Ammon's horn (tissue), 1 donor: ENCODE data around the gene PPP2R2C.
A peak's percentile ranks its signal among the peaks of the same experiment; 100 is the strongest.

ENCODE experiments used
- DNase-seq: peaks from one replicate; pipeline ENCODE4 v3.0.0-alpha.2; 2016; ENCODE audit warnings: low spot score

PPP2R2C gene

DNA sequence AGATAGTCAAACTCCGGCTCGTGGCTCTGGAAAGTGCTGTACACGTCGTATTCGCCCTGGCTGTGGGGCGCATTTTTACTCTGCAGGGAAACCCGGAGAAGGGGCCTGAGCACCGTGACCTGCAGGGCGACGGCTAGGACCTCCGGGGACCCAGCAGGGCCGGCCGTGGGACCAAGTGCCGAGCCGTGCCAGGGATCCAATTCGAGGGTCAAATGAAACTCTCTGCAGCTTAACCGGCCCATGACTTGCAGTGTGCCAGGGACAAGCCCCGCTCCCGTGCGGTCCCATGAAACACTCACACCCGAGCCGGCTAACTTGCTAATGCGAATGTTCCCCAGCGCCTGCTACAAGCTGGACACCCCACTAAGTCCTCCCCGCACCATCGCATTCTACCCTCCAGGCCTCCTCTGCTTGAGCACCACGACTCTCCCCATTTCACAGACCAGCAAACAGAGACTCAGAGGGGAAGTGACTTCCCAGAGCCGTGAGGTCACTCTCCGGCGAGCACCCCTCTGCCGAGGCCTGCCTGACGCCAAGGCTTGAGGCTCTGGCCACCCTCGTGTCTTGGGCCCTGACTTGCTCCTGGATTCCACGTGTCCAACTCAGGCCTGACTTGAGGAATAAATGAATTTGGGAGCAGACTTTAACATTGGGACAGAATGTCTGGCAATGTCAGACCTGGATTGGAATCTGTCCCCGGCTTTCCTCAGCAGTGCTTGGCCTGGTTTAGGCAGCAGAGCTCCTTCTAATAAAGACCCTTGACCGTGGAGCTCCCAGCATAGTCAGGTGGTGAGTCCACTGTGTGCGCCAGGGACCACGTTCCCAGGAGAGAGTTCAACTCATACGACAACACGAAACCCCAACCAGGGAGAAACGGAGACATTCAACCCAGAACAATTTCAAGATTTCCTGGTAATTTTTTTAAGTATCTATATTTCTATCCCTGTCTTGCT, 93.6 kb downstream of the PPP2R2C start:
- no peak for DNase-seq

GRCh38 chr4:6377626-6378492, 94.6 kb downstream of the PPP2R2C start:
- no peak for DNase-seq

- DNase-seq: no peak
Observed at GRCh38 chr4:6375620-6376295, 96.7 kb downstream of the PPP2R2C start.

- DNase-seq: no peak
Observed at GRCh38 chr4:6374575-6374974, 97.8 kb downstream of the PPP2R2C start.

DNA sequence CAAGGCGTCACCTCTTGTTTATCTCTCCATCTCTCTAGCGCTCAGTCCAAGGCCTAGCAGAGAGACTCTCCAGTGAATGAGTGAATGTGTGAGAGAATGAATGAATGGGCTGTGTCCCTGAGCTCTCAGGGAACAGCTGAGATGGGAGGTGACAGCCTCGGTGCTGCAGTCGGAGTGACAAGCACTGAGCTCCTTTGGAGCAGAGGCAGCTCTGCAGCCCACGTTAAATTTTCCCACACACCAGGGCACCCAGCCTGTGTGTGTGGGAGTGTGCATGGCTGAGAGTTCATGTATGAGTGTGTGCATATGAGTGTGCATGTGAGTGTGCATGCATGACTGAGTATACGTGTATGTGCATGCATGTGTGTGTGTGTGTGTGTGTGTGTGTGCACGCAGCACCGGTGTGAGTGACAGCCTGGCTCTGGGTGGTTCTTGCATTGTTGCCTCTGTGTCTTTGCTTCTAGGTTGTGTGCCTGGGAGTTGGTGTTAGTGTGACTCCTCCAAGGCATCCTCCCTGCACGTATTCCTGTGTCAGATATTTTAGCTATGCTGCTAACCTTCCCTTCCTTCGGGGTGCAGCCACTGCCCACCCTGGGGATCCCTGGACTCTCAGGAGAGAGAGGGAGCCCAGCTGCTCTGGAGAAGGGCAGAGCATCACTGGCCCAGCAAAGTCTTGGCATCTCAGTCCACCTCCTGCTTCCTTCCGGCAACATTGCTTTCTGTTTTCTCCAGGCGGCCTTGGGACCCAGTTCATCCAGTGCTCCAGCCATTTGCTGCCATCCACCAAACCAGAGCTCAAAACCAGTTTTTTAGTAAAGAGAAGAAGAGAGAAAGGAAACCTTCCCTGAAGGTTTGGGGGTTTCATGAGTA, 98.6 kb downstream of the PPP2R2C start:
- DNase-seq: peak; percentile 68

DNA sequence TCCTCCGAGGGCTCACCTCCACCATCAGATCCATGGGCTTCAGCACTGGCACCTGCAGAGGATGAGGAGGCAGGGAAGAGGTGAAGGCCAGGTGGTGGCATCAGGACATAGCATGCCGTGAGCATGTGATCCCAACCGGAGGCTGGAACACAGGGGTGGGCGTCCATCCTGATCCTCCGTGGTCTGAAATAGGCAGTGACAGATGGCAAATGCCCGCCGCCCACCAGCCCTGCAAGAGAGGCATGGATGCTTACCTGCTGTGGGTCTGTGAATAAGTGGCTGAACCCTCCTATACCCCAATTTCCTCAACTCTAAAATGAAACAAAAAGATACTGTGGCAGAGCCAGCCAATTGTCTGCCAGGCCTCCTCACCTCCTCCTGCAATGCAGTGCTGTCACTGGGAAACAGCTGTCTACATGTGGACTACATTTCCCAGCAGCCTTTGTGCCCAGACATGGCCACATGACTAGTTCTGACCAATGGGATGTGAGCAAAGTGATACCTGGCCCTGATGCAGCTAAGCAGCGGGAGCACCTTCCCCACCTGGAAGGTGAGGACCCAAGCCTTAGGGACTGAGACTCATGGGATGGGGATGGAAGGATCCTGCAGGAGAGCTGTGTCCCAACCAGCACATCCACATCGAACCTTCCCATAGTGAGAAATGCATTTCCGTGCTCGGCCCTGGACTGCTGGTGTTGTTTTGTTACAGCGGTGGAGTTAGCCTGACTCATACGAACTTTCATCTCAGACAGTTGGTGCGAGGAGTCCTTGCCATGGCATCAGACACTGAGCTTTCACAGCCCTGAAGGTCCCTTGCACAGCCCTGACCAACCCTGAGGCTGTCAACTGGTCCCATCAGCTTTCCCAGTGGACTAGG, 99.5 kb downstream of the PPP2R2C start:
- peak; percentile 50 for DNase-seq

- no peak for DNase-seq
Observed at GRCh38 chr4:6371812-6372211, 100.6 kb downstream of the PPP2R2C start.

GRCh38 chr4:6371271-6371670, 101.1 kb downstream of the PPP2R2C start:
- DNase-seq: no peak

GRCh38 chr4:6369924-6370645, 102.3 kb downstream of the PPP2R2C start:
- DNase-seq: no peak

DNA sequence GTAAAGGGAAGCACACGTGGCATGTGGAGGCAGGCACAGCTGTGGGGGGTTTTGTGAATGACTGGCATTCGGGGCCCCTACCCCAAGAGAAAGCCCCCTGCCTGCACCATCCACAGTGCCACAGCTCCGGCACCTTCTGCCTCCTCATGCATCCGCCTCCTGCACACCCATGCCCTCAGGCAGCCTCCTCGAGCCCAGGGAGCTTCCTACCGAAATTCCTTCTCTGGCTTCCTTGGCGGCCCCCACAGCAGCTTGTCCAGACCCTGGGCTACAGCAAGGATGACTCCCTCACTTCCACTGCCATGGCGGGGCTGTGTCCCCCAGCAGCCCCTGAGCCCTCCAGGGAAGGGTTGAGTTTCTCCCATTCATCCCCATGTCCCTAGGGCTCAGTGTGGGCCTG, 102.9 kb downstream of the PPP2R2C start:
- DNase-seq: no peak

DNA sequence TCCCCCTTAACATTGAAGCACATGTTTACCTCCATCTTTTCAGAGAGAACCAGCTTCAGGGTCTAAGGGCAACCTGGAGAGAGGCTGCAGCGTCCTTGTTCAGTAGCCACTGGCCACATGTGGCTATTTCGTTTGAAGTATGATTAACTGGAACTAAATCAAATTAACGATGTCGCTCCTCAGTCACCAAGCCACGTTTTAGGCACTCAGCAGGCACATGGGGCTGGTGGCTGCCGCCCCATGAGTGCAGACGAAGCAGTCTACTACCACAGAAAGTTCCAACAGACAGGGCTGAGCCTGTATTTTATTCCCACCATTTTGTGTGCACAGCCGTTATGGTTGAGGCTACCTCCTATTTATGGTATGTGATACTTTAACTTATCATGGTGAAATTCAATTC, 103.4 kb downstream of the PPP2R2C start:
- no peak for DNase-seq

- DNase-seq: no peak
Observed at GRCh38 chr4:6368601-6369000, 103.8 kb downstream of the PPP2R2C start.

GRCh38 chr4:6368096-6368495, 104.3 kb downstream of the PPP2R2C start:
- DNase-seq: no peak

DNA sequence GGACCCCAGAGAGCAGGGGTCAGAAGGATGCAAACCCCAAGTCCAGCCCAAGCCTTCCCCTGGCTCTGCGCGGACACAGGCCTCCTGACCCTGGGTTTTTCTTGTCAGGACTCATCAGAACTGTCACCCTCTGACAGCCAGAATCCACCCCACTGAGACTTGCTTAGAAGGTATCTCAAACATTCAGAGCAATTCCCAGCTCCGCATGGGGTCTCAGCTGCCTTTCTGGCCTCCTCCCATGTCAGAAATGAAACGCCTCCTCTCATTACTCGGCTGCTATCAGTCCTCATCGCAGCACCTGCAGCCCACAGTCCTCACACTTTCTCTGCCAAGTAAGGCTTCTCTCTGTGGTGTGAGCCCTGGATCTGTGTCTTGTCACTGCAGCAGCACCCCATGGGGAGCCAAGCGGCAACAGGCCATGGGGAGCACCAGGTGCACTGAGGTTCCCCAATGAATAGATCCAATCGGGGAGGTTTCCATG, 105.0 kb downstream of the PPP2R2C start:
- DNase-seq: no peak

DNA sequence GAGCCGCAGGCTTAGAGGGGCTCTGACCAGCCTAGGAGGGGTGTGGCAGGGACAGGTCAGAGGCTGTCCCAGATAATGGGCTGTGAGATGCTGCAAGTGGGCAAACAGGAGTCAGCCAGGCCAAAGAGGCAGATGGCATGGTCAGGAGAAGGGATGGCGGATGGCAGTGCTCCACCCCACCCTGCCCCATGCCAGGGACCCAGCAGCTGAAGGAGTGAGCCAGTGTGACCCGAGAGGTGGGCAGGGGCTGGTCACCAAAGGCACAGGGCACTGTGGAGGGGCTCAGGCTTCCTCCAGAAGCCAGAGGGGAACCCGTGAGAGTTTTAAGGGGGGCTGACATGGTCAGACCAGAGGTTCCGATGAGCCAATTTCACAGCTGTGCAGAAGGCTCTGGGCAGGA, 105.8 kb downstream of the PPP2R2C start:
- DNase-seq: no peak

- DNase-seq: no peak
Observed at GRCh38 chr4:6365545-6366086, 106.8 kb downstream of the PPP2R2C start.

DNA sequence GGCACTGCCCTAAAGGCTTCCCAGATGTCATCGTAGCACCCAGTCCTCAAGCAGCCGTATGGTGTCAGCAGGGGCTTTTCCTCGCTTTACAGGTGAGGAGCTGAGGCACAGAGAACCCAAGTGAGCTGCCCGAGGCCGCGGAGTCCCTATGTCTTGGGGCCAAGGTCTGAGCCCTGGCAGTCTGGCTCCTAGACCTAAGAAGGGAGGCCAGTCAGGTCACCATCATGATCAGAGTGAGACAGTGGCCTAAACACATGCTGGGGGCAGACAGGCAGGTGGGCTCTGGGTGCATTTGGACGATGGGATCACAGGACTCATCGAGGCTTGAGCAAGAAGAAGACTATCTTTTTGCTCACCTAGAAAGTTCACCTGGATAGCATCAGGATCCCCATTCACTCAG, 107.8 kb downstream of the PPP2R2C start:
- no peak for DNase-seq

GRCh38 chr4:6364146-6364545, 108.3 kb downstream of the PPP2R2C start:
- DNase-seq: no peak

DNA sequence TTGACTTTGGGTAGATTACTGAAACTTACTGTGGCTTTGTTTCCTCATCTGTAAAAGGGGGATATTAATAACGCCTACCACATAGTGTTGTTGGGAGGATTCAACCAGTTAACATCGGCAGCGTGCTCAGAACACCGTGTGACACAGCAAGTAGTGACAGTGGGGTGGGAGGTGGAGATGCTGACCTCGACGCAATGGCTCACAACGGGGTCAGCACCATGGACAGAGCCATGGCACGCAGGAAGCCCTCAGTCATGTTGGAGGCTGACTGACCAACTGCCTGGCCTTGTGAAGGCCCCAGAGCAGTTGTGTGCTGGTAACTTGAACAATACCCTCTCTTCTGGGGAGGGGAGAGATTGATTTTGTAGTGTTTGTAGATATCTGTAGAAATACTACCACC, 109.5 kb downstream of the PPP2R2C start:
- DNase-seq: no peak
